ENCODE results near the gene HIC2. TPM values are rescaled to one million over a fixed set of nuclear protein-coding genes. Genes with fewer than 3 reads are reported as not detected.
"Not testable (repeated sequence)": the region's sequence is repeated elsewhere in the genome, so short reads cannot be mapped to it uniquely, and the experiment has no call there.

HIC2 gene
- total RNA-seq, 2 donors from 2014 or later = 7.4 to 9.7 TPM

GRCh38 chr22:21451545-21452520 is 34.7 kb downstream of the HIC2 start:
- ATAC-seq (peak in 1 of 2 donors; percentile 41), DNase-seq (ENCODE audit: low spot score) (no peak)
- no peak overlapping the region for H3K4me3 Mint-ChIP-seq

GRCh38 chr22:21452666-21453065 is 35.5 kb downstream of the HIC2 start:
- H3K27me3 Mint-ChIP-seq; DNase-seq (ENCODE audit: low spot score); H3K36me3 Mint-ChIP-seq; ATAC-seq; H3K9me3 Mint-ChIP-seq; H3K4me3 Mint-ChIP-seq; H3K4me1 Mint-ChIP-seq (ENCODE audit: low read depth in 2 of 2); H3K27ac Mint-ChIP-seq: not testable (repeated sequence)

More at GRCh38 chr22:21451545-21452520, 34.7 kb downstream of the HIC2 start:
- Mint-ChIP-seq H3K36me3 (no peaks in the 10 kb centered on the region), H3K27ac (no peak overlapping the region), H3K9me3 (no peaks in the 10 kb centered on the region), H3K27me3 (no peaks in the 10 kb centered on the region), H3K4me1 (ENCODE audit: low read depth in 2 of 2) (no peaks in the 10 kb centered on the region)

- H3K36me3 Mint-ChIP-seq; DNase-seq (ENCODE audit: low spot score); H3K27ac Mint-ChIP-seq; H3K4me1 Mint-ChIP-seq (ENCODE audit: low read depth in 2 of 2); H3K4me3 Mint-ChIP-seq; ATAC-seq; H3K27me3 Mint-ChIP-seq; H3K9me3 Mint-ChIP-seq: not testable (repeated sequence)
Observed at GRCh38 chr22:21454998-21455333, 37.8 kb downstream of the HIC2 start.

- peaks cover 0 to 4% of the 10 kb centered on the region in 2 donors for H3K4me1 Mint-ChIP-seq (ENCODE audit: low read depth in 2 of 2)
- no peaks in the 10 kb centered on the region for H3K9me3 Mint-ChIP-seq
- ATAC-seq (no peak), DNase-seq (ENCODE audit: low spot score) (no peak)
- H3K4me3 Mint-ChIP-seq = no peak overlapping the region
- H3K36me3 Mint-ChIP-seq = no peaks in the 10 kb centered on the region
- H3K27me3 Mint-ChIP-seq = no peaks in the 10 kb centered on the region
- no peak overlapping the region for H3K27ac Mint-ChIP-seq
Observed at GRCh38 chr22:21455334-21456089, 38.3 kb downstream of the HIC2 start.

- no peak overlapping the region for H3K27ac Mint-ChIP-seq
- H3K4me1 Mint-ChIP-seq (ENCODE audit: low read depth in 2 of 2) = peaks cover 0 to 4% of the 10 kb centered on the region in 2 donors
- peak; percentile 44 for DNase-seq (ENCODE audit: low spot score)
- no peak for ATAC-seq
- H3K9me3 Mint-ChIP-seq = no peaks in the 10 kb centered on the region
- no peaks in the 10 kb centered on the region for H3K36me3 Mint-ChIP-seq
- no peak overlapping the region for H3K4me3 Mint-ChIP-seq
- no peaks in the 10 kb centered on the region for H3K27me3 Mint-ChIP-seq
Observed at GRCh38 chr22:21457023-21457787, 40.0 kb downstream of the HIC2 start.

- H3K36me3 Mint-ChIP-seq, H3K27ac Mint-ChIP-seq, H3K27me3 Mint-ChIP-seq: not testable (repeated sequence)
Observed at GRCh38 chr22:21462672-21463071, 45.5 kb downstream of the HIC2 start.

GRCh38 chr22:21467337-21468193 is 50.4 kb downstream of the HIC2 start, which contains the start of gene TMEM191C:
Gene TMEM191C (plus strand): TSS chr22:21467387. CDS start chr22:21467460, 73 bp downstream.
- H3K27me3 Mint-ChIP-seq; H3K36me3 Mint-ChIP-seq; H3K9me3 Mint-ChIP-seq; DNase-seq (ENCODE audit: low spot score); H3K4me1 Mint-ChIP-seq (ENCODE audit: low read depth in 2 of 2); ATAC-seq: not testable (repeated sequence)
- Mint-ChIP-seq H3K27ac (peak within 1 kb of the TSS; percentile 44 to 68), H3K4me3 (peak within 1 kb of the TSS; percentile 81)

More at GRCh38 chr22:21462672-21463071, 45.5 kb downstream of the HIC2 start:
- ATAC-seq; H3K4me1 Mint-ChIP-seq (ENCODE audit: low read depth in 2 of 2); H3K9me3 Mint-ChIP-seq; DNase-seq (ENCODE audit: low spot score); H3K4me3 Mint-ChIP-seq: not testable (repeated sequence)

GRCh38 chr22:21468194-21469096 is 51.3 kb downstream of the HIC2 start:
- H3K27me3 Mint-ChIP-seq; H3K36me3 Mint-ChIP-seq; H3K9me3 Mint-ChIP-seq; H3K4me1 Mint-ChIP-seq (ENCODE audit: low read depth in 2 of 2): not testable (repeated sequence)
- H3K27ac Mint-ChIP-seq = peak overlapping the region; percentile 44 to 68
- DNase-seq (ENCODE audit: low spot score) (peak; percentile 90), ATAC-seq (peak; percentile 92)
- peak overlapping the region; percentile 81 for H3K4me3 Mint-ChIP-seq

- H3K27me3 Mint-ChIP-seq; H3K9me3 Mint-ChIP-seq; H3K27ac Mint-ChIP-seq; H3K4me3 Mint-ChIP-seq; ATAC-seq; H3K36me3 Mint-ChIP-seq; DNase-seq (ENCODE audit: low spot score); H3K4me1 Mint-ChIP-seq (ENCODE audit: low read depth in 2 of 2): not testable (repeated sequence)
Observed at GRCh38 chr22:21469097-21469994, 52.2 kb downstream of the HIC2 start.

GRCh38 chr22:21472984-21473383 is 55.8 kb downstream of the HIC2 start:
- H3K27me3 Mint-ChIP-seq; DNase-seq (ENCODE audit: low spot score); H3K27ac Mint-ChIP-seq; ATAC-seq; H3K9me3 Mint-ChIP-seq; H3K4me1 Mint-ChIP-seq (ENCODE audit: low read depth in 2 of 2); H3K4me3 Mint-ChIP-seq; H3K36me3 Mint-ChIP-seq: not testable (repeated sequence)

GRCh38 chr22:21473664-21474063 is 56.5 kb downstream of the HIC2 start:
- not testable (repeated sequence) for H3K4me3 Mint-ChIP-seq; H3K9me3 Mint-ChIP-seq; H3K4me1 Mint-ChIP-seq (ENCODE audit: low read depth in 2 of 2); H3K27ac Mint-ChIP-seq; H3K27me3 Mint-ChIP-seq; H3K36me3 Mint-ChIP-seq; ATAC-seq; DNase-seq (ENCODE audit: low spot score)

Measured in natural killer cell treated with Interleukin-12 subunit alpha and Interleukin-12 subunit beta and Interleukin-15 and Interleukin-18, amount 100 ng/mL, for 72 hours (primary cell).